GM13977 (cell line): ENCODE results near the gene ORAI1.
"Not testable (repeated sequence)": the region's sequence is repeated elsewhere in the genome, so short reads cannot be mapped to it uniquely, and the experiment has no call there.

ENCODE experiments used
- DNase-seq: peaks from one replicate; pipeline ENCODE4 v3.0.0; 2012; ENCODE audit warnings: low spot score
- in situ Hi-C: fragments of 300-500 bp; cut with MboI; formaldehyde crosslinking; loops from one replicate; pipeline ENCODE4 v1.12.0; 2022; ENCODE audit warnings: low sequenced_read_pairs, low pct_unique_long_range_greater_than_20kb, mixed read lengths, inconsistent platforms; ENCODE audit not compliant: unreplicated experiment
- TF ChIP-seq, protein P1 (sequence below): IDR thresholded peaks from 2 replicates; pipeline ENCODE4 v1.5.1; 2012; ENCODE audit warnings: mild to moderate bottlenecking, control low read depth; ENCODE audit not compliant: insufficient read depth; ENCODE audit errors: extremely low read depth, missing control alignments

The ORAI1 gene

DNA sequence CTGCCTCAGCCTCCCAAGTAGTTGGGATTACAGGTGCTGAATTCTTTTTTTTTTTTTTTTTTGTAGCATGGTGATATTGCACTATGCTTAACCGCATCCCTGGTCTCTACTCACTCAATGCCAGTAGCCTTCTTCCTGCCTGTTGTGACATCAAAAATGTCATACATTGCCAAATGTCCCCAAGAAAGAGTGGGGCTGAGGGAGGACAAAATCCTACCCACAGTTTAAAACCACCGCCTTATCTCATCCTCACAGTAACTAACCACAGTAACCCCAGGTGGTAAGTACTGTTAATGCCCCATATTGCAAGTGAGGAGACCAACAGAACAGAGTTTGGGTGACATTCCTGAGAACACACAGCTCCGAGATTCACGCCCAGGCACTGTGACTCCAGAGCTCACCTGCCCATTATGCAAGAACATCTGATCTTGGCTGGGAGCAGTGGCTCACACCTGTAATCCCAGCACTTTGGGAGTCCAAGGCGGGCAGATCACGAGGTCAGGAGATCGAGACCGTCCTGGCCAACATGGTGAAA lies 23.6 kb downstream of the ORAI1 start:
- TF ChIP-seq, protein P1, sequence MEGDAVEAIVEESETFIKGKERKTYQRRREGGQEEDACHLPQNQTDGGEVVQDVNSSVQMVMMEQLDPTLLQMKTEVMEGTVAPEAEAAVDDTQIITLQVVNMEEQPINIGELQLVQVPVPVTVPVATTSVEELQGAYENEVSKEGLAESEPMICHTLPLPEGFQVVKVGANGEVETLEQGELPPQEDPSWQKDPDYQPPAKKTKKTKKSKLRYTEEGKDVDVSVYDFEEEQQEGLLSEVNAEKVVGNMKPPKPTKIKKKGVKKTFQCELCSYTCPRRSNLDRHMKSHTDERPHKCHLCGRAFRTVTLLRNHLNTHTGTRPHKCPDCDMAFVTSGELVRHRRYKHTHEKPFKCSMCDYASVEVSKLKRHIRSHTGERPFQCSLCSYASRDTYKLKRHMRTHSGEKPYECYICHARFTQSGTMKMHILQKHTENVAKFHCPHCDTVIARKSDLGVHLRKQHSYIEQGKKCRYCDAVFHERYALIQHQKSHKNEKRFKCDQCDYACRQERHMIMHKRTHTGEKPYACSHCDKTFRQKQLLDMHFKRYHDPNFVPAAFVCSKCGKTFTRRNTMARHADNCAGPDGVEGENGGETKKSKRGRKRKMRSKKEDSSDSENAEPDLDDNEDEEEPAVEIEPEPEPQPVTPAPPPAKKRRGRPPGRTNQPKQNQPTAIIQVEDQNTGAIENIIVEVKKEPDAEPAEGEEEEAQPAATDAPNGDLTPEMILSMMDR = no peak
- in situ Hi-C loops = loop anchor here (25.0 kb wide), 1 partner anchor 313 kb away; no protein-coding TSS in a partner anchor
- no peak for DNase-seq

DNA sequence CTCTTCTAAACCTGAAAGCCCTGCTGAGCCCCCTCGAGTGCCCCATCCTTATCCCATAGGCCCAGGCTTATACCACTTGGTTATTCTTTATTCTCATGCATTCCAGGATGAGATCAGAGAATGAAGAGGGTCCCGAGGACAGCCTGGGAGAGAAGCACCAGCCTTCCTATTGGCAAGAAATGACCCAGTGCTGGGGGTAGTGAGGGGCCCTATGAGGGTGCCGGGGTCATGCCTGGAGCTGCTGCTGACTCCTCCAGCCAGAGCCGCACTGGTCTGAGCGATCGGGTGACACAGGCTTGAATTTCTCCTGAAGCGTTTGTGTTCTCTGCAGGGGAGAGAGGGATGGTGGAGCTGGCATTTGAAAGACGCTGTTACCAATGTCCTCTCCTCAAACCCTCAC lies 25.0 kb downstream of the ORAI1 start:
- TF ChIP-seq, protein P1 = no peak
- no peak for DNase-seq
- in situ Hi-C loops = loop anchor here (25.0 kb wide), 1 partner anchor 314 kb away; no protein-coding TSS in a partner anchor

DNA sequence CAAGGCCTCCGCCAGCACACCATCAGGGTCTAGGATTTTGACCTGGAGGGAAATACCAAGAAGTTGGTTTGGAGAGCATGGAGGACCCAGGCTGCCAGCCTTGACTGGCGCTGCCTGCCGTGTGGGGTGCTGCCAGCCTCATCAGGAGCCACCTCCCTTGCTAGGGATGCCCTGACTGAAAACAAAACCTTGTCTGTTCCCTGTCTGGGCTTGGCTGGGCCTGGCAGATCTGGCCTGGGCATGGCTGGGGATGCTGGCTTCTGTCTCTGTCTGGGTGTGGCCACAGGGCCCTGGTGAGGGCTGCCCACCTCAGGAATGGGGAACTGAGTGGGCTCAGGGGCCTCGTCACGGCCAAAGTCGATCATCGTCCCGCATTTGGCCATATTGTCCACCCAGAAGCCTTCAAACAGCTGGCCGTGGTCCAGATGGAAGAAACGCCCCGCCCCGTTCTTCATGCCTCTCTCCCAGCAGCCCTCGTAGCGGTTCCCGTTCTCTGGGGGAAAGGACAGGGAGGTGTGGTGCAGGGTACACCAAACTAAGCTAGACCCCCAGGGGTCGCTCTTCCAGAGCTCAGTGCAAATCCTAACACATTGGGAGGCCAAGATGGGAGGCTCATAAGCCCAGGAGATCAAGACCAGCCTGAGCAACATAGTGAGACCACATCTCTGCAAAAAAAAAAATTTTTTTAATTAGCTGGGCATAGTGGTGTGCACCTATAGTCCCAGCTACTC lies 26.6 kb downstream of the ORAI1 start:
- in situ Hi-C loops = loop anchor here (25.0 kb wide), 1 partner anchor 316 kb away; no protein-coding TSS in a partner anchor
- TF ChIP-seq, protein P1 = no peak
- DNase-seq = no peak

DNA sequence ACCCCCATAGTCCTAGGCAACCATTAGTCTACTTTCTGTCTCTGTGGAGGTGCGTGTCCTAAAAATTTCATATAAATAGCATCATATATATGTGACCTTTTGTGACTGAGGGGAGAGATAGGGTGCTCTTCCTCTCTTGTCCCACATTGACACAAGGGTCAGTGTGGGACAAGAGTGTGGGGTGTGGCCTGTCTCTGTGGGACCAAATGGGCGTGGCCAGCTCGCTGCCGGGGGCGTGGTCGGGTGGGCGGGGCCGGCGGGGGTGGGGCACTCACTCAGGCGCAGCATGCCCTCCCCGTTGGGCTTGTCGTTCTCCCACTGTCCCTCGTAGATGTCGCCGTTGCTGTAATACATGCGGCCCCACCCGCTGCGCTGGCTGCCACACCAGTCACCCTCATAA lies 27.7 kb downstream of the ORAI1 start:
- DNase-seq = no peak
- in situ Hi-C loops = loop anchor here (25.0 kb wide), 1 partner anchor 317 kb away; no protein-coding TSS in a partner anchor
- TF ChIP-seq, protein P1 = no peak

DNA sequence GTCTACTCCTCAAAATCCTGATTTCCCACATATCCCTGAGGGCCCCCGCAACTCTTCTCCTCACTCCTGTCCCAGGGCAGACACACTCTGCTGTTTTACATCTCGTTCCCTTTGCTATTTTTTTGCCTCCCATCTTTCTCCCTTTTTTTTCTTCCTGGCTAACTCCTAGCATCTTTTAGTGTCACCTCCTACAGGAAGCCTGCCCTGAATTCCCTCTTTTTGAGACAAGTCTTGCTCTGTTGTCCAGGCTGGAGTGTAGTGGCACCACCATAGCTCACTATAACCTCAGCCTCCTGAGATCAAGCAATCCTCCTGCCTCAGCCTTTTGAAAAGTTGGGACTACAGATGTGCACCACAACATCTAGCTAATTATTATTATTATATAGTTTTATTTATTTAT lies 29.8 kb downstream of the ORAI1 start:
- TF ChIP-seq, protein P1 = no peak
- in situ Hi-C loops = loop anchor here (25.0 kb wide), 1 partner anchor 319 kb away; no protein-coding TSS in a partner anchor
- DNase-seq = no peak

DNA sequence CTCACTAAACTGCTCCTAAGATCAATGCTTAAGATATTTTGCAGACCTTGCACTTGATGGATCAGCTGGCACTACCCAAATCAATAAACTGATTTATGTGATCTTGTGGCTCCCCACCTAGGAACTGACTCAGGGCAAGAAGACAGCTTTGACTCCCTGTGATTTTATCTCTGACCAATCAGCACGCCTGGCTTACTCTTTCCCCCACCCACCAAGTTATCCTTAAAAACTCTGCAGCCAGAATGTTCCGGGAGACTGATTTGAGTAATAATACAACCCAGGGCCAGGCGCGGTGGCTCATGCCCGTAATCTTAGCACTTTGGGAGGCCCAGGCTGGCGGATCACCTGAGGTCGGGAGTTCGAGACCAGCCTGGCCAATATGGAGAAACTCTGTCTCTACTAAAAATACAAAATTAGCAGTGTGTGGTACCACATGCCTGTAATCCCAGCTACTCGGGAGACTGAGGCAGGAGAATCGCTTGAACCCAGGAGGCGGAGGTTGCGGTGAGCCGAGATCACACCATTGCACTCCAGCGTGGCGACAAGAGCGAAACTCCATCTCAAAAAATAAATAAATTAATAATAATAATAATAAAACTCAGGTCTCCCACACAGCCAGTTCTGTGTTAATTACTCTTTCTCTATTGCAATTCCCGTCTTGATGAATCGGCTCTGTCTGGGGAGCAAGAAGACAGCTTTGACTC lies 31.1 kb downstream of the ORAI1 start:
- TF ChIP-seq, protein P1 = no peak
- no peak for DNase-seq
- in situ Hi-C loops = loop anchor here (25.0 kb wide), 1 partner anchor 320 kb away; no protein-coding TSS in a partner anchor

DNA sequence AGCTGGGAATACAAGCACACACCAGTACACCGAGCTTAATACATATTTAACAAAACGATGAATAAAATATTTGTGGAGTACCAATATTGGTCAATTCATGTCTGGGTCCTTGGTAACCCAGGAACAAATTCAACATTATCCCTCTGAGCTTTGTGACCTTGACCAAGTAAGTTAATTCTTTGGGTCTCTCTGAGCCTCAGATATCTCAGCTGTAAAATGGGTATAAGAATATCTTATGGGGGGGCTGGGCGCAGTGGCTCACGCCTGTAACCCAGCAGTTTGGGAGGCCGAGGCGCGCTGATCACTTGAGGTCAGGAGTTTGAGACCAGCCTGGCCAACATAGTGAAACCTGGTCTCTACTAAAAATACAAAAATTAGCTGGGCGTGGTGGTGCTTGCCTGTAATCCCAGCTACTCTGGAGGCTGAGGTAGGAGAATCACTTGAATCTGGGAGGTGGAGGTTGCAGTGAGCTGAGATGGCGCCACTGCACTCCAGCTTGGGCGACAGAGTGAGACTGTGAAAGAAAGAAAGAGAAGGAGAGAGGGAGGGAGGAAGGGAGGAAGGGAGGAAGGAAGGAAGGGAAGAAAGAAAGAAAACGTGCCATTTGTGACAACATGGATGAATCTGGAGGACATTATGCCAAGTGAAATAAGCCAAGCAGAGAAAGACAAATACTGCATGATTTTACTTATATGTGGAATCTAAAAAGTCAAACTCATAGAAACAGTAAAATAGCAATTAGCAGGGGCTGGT lies 35.2 kb downstream of the ORAI1 start:
- in situ Hi-C loops = loop anchor here (25.0 kb wide), 1 partner anchor 324 kb away; no protein-coding TSS in a partner anchor
- DNase-seq = not testable (repeated sequence)
